K562 (cell line): ENCODE measurements around the gene ZNF862. TPM values are rescaled to one million over a fixed set of nuclear protein-coding genes. Genes with fewer than 3 reads are reported as not detected.
A peak's percentile ranks its signal among the peaks of the same experiment; 100 is the strongest.

ENCODE experiments used
- EP300 ChIP-seq: IDR thresholded peaks from 2 replicates; pipeline ENCODE4 v1.6.1; 2012; ENCODE audit warnings: low read length, improper control_type of control experiment
- PHF20 ChIP-seq: fragments of 450-650 bp; IDR thresholded peaks from 2 replicates; pipeline ENCODE4 v1.6.1; 2018; ENCODE audit not compliant: partially characterized antibody
- RAD21 ChIP-seq, 2 experiments: fragments of 250-450 bp in 1 of 2; fragments of 450-650 bp in 1 of 2; sonication (Bioruptor Pico) in 1 of 2; formaldehyde crosslinking in 1 of 2; IDR thresholded peaks in 1 of 2; conservative IDR thresholded peaks in 1 of 2; 2 replicates each; pipeline versions ENCODE4 v1.4.0 to v1.8.0; 2020 to 2022; ENCODE audit warnings: mild to moderate bottlenecking in 2 of 2, moderate library complexity in 1 of 2
- TAL1 ChIP-seq: fragments of 450-650 bp; IDR thresholded peaks from 2 replicates; pipeline ENCODE4 v1.6.1; 2016; ENCODE audit warnings: mild to moderate bottlenecking
- TFAP4 ChIP-seq: sonication (generic); formaldehyde crosslinking; IDR thresholded peaks from 2 replicates; pipeline ENCODE4 v1.8.0; 2022; ENCODE audit warnings: missing genetic modification reagents, mild to moderate bottlenecking, moderate library complexity, borderline replicate concordance
- ZBTB7A ChIP-seq: IDR thresholded peaks from 2 replicates; pipeline ENCODE4 v1.6.1; 2011; ENCODE audit warnings: low read depth, mild to moderate bottlenecking, low read length, moderate library complexity, borderline replicate concordance; ENCODE audit not compliant: control insufficient read depth
- ZNF280A ChIP-seq: fragments of 450-650 bp; IDR thresholded peaks from 2 replicates; pipeline ENCODE4 v1.6.1; 2018; ENCODE audit warnings: mild to moderate bottlenecking, low read depth; ENCODE audit not compliant: partially characterized antibody
- ZNF511 ChIP-seq: sonication (generic); formaldehyde crosslinking; IDR thresholded peaks from 2 replicates; pipeline ENCODE4 v1.8.0; 2022; ENCODE audit warnings: mild to moderate bottlenecking, missing genetic modification reagents
- polyA plus RNA-seq, 8 experiments: library from polyadenylated mRNA; depleted of rRNA in 4 of 8; stranded (reverse) in 5 of 8; unstranded in 3 of 8; fragments of >200 nt; fragmentation: Nextera tagmentation in 2 of 8; fragmentation: Illumina TruSeq in 1 of 8; extraction: Ambion mirVana in 2 of 8; extraction: Trizol in 1 of 8; gene quantifications; 2 replicates each; pipeline versions ENCODE4 v1.2.1 to v1.2.3, GENCODE V29; 2011 to 2014; ENCODE audit warnings: inconsistent platforms in 1 of 8, missing spikeins in 1 of 8
- total RNA-seq, 7 experiments: library from RNA; depleted of rRNA in 6 of 7; stranded (reverse); fragments of >200 nt in 6 of 7; fragmentation: Illumina TruSeq in 2 of 7; extraction: Trizol in 2 of 7; gene quantifications; 2 replicates each; pipeline versions ENCODE4 v1.2.1 to v1.2.3, GENCODE V29; 2011 to 2021; ENCODE audit warnings: low replicate concordance in 1 of 7
- TF ChIP-seq, protein P1 (sequence below): fragments of 450-650 bp; IDR thresholded peaks from 2 replicates; pipeline ENCODE4 v1.6.1; 2016; ENCODE audit warnings: mild to moderate bottlenecking, moderate library complexity

Gene ZNF862
- total and polyA plus RNA-seq, 9 of the 15 experiments (the other 6 are each of a cell fraction or from before 2014, with no cell fraction given), result 1.1 to 3.9 (median 2.6) TPM

GRCh38 chr7:149860821-149861727 is 22.9 kb downstream of the ZNF862 start (continued):
- TF ChIP-seq, protein P1, sequence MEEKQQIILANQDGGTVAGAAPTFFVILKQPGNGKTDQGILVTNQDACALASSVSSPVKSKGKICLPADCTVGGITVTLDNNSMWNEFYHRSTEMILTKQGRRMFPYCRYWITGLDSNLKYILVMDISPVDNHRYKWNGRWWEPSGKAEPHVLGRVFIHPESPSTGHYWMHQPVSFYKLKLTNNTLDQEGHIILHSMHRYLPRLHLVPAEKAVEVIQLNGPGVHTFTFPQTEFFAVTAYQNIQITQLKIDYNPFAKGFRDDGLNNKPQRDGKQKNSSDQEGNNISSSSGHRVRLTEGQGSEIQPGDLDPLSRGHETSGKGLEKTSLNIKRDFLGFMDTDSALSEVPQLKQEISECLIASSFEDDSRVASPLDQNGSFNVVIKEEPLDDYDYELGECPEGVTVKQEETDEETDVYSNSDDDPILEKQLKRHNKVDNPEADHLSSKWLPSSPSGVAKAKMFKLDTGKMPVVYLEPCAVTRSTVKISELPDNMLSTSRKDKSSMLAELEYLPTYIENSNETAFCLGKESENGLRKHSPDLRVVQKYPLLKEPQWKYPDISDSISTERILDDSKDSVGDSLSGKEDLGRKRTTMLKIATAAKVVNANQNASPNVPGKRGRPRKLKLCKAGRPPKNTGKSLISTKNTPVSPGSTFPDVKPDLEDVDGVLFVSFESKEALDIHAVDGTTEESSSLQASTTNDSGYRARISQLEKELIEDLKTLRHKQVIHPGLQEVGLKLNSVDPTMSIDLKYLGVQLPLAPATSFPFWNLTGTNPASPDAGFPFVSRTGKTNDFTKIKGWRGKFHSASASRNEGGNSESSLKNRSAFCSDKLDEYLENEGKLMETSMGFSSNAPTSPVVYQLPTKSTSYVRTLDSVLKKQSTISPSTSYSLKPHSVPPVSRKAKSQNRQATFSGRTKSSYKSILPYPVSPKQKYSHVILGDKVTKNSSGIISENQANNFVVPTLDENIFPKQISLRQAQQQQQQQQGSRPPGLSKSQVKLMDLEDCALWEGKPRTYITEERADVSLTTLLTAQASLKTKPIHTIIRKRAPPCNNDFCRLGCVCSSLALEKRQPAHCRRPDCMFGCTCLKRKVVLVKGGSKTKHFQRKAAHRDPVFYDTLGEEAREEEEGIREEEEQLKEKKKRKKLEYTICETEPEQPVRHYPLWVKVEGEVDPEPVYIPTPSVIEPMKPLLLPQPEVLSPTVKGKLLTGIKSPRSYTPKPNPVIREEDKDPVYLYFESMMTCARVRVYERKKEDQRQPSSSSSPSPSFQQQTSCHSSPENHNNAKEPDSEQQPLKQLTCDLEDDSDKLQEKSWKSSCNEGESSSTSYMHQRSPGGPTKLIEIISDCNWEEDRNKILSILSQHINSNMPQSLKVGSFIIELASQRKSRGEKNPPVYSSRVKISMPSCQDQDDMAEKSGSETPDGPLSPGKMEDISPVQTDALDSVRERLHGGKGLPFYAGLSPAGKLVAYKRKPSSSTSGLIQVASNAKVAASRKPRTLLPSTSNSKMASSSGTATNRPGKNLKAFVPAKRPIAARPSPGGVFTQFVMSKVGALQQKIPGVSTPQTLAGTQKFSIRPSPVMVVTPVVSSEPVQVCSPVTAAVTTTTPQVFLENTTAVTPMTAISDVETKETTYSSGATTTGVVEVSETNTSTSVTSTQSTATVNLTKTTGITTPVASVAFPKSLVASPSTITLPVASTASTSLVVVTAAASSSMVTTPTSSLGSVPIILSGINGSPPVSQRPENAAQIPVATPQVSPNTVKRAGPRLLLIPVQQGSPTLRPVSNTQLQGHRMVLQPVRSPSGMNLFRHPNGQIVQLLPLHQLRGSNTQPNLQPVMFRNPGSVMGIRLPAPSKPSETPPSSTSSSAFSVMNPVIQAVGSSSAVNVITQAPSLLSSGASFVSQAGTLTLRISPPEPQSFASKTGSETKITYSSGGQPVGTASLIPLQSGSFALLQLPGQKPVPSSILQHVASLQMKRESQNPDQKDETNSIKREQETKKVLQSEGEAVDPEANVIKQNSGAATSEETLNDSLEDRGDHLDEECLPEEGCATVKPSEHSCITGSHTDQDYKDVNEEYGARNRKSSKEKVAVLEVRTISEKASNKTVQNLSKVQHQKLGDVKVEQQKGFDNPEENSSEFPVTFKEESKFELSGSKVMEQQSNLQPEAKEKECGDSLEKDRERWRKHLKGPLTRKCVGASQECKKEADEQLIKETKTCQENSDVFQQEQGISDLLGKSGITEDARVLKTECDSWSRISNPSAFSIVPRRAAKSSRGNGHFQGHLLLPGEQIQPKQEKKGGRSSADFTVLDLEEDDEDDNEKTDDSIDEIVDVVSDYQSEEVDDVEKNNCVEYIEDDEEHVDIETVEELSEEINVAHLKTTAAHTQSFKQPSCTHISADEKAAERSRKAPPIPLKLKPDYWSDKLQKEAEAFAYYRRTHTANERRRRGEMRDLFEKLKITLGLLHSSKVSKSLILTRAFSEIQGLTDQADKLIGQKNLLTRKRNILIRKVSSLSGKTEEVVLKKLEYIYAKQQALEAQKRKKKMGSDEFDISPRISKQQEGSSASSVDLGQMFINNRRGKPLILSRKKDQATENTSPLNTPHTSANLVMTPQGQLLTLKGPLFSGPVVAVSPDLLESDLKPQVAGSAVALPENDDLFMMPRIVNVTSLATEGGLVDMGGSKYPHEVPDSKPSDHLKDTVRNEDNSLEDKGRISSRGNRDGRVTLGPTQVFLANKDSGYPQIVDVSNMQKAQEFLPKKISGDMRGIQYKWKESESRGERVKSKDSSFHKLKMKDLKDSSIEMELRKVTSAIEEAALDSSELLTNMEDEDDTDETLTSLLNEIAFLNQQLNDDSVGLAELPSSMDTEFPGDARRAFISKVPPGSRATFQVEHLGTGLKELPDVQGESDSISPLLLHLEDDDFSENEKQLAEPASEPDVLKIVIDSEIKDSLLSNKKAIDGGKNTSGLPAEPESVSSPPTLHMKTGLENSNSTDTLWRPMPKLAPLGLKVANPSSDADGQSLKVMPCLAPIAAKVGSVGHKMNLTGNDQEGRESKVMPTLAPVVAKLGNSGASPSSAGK, result no peak
- no peak for TF ChIP-seq PHF20
- no peak; the same call in 1 of the 2 replicates for TF ChIP-seq ZBTB7A
- peak; percentile 74 for TF ChIP-seq ZNF511 (CRISPR knock-in tag)
- TF ChIP-seq ZNF280A, result no peak
- no peak for TF ChIP-seq EP300
- no peak for TF ChIP-seq TAL1
- peak; percentile 70 to 87 for TF ChIP-seq RAD21 (CRISPR knock-in tag; conservative IDR thresholded peaks at IDR 0.05 in 1 of 2, IDR thresholded peaks at IDR 0.05 in 1 of 2)
- TF ChIP-seq TFAP4 (CRISPR knock-in tag), result no peak; the same call in 1 of the 2 replicates
